GM21723 (cell line): ENCODE results near the gene KCTD19.

Experiments used
- ATAC-seq: cut with Tn5 transposase; IDR thresholded peaks from one replicate; pipeline ENCODE4 v1.9.1; 2021; ENCODE audit warnings: mild to moderate bottlenecking, moderate library complexity; ENCODE audit not compliant: unreplicated experiment

The KCTD19 gene

GRCh38 chr16:67246081-67246755, 80.3 kb downstream of the KCTD19 start:
- peak; percentile 29 for ATAC-seq

- ATAC-seq, result no peak
These were observed 80.9 kb downstream of the KCTD19 start for GRCh38 chr16:67245674-67246080.

GRCh38 chr16:67245186-67245585, 81.4 kb downstream of the KCTD19 start:
- no peak for ATAC-seq

- ATAC-seq, result peak; percentile 56
These were observed 82.0 kb downstream of the KCTD19 start for GRCh38 chr16:67244387-67245185.

- no peak for ATAC-seq
These were observed 83.1 kb downstream of the KCTD19 start for GRCh38 chr16:67243481-67243880.

GRCh38 chr16:67242138-67242730, 84.3 kb downstream of the KCTD19 start:
- ATAC-seq, result no peak

- no peak for ATAC-seq
These were observed 85.3 kb downstream of the KCTD19 start for GRCh38 chr16:67241008-67241900.

GRCh38 chr16:67240506-67240905, 86.0 kb downstream of the KCTD19 start:
- no peak for ATAC-seq
